HepG2 (cell line): ENCODE results near the gene ERVMER34-1. TPM values are rescaled to one million over a fixed set of nuclear protein-coding genes. Genes with fewer than 3 reads are reported as not detected.

Experiments used
- ARID5B ChIP-seq: IDR thresholded peaks from 2 replicates; pipeline ENCODE4 v1.4.0; 2020; ENCODE audit warnings: mild to moderate bottlenecking, missing genetic modification reagents
- HNRNPH1 ChIP-seq: fragments of 200-400 bp; formaldehyde crosslinking; optimal IDR thresholded peaks from 2 replicates; pipeline ENCODE3; 2017; ENCODE audit warnings: mild to moderate bottlenecking, low read depth, low read length
- RAD21 ChIP-seq: fragments of 450-650 bp; formaldehyde crosslinking; IDR thresholded peaks from 2 replicates; pipeline ENCODE4 v1.5.0; 2020; ENCODE audit warnings: mild to moderate bottlenecking
- SATB2 ChIP-seq: sonication (generic); formaldehyde crosslinking; IDR thresholded peaks from 2 replicates; pipeline ENCODE4 v1.5.0; 2020; ENCODE audit warnings: missing genetic modification reagents
- TBL1XR1 ChIP-seq: fragments of 150-350 bp; IDR thresholded peaks from 2 replicates; pipeline ENCODE4 v1.6.1; 2014; ENCODE audit warnings: borderline replicate concordance, low read length; ENCODE audit not compliant: partially characterized antibody
- XRCC5 ChIP-seq: fragments of 200-400 bp; formaldehyde crosslinking; optimal IDR thresholded peaks from 2 replicates; pipeline ENCODE3; 2017; ENCODE audit warnings: mild to moderate bottlenecking, low read length
- ZBTB40 ChIP-seq, 2 experiments: fragments of 450-650 bp in 1 of 2; sonication (generic) in 1 of 2; formaldehyde crosslinking in 1 of 2; IDR thresholded peaks; 2 replicates each; pipeline versions ENCODE4 v1.6.1 to v1.8.0; 2016 to 2022; ENCODE audit warnings: antibody characterized with exemption in 1 of 2, mild to moderate bottlenecking in 1 of 2, missing genetic modification reagents in 1 of 2
- ZNF20 ChIP-seq: sonication (generic); formaldehyde crosslinking; IDR thresholded peaks from 2 replicates; pipeline ENCODE4 v1.4.0; 2020; ENCODE audit warnings: mild to moderate bottlenecking, moderate library complexity, missing genetic modification reagents
- ZNF296 ChIP-seq: sonication (generic); formaldehyde crosslinking; conservative IDR thresholded peaks from 2 replicates; pipeline ENCODE4 v1.5.0; 2020; ENCODE audit warnings: mild to moderate bottlenecking, missing genetic modification reagents
- ZNF329 ChIP-seq: sonication (generic); formaldehyde crosslinking; IDR thresholded peaks from 2 replicates; pipeline ENCODE4 v1.9.0; 2021; ENCODE audit warnings: low read depth, mild to moderate bottlenecking, missing genetic modification reagents
- ZSCAN20 ChIP-seq: sonication (generic); formaldehyde crosslinking; IDR thresholded peaks from 2 replicates; pipeline ENCODE4 v1.4.0; 2020; ENCODE audit warnings: missing genetic modification reagents, mild to moderate bottlenecking, borderline replicate concordance
- polyA plus RNA-seq, 8 experiments: library from polyadenylated mRNA; depleted of rRNA in 3 of 8; stranded (reverse) in 7 of 8; unstranded in 1 of 8; fragments of >200 nt; fragmentation: Illumina TruSeq in 4 of 8; extraction: Trizol in 4 of 8; gene quantifications; 2 replicates each; pipeline versions ENCODE4 v1.2.1 to v1.2.3, GENCODE V29; 2011 to 2016; ENCODE audit warnings: low read depth in 4 of 8, missing spikeins in 1 of 8, mixed read lengths in 1 of 8; ENCODE audit not compliant: insufficient read depth in 1 of 8
- total RNA-seq, 5 experiments: library from RNA; depleted of rRNA; stranded (reverse); fragments of >200 nt; fragmentation: Illumina TruSeq; extraction: Trizol; gene quantifications; 2 replicates each; pipeline ENCODE4 v1.2.3, GENCODE V29; 2016; ENCODE audit warnings: low read depth in 1 of 5
- TF ChIP-seq, protein P1 (sequence below): sonication (generic); formaldehyde crosslinking; IDR thresholded peaks from 2 replicates; pipeline ENCODE4 v1.5.0; 2020; ENCODE audit warnings: missing genetic modification reagents
- TF ChIP-seq, protein P2 (sequence below): sonication (generic); formaldehyde crosslinking; IDR thresholded peaks from 2 replicates; pipeline ENCODE4 v1.8.0; 2022; ENCODE audit warnings: missing genetic modification reagents, mild to moderate bottlenecking, borderline replicate concordance

ERVMER34-1 gene
- total and polyA plus RNA-seq, 2 of the 13 experiments (the other 11 are each of a cell fraction or from before 2014, with no cell fraction given) = 0.04 to 0.35 TPM

- TF ChIP-seq, protein P1, sequence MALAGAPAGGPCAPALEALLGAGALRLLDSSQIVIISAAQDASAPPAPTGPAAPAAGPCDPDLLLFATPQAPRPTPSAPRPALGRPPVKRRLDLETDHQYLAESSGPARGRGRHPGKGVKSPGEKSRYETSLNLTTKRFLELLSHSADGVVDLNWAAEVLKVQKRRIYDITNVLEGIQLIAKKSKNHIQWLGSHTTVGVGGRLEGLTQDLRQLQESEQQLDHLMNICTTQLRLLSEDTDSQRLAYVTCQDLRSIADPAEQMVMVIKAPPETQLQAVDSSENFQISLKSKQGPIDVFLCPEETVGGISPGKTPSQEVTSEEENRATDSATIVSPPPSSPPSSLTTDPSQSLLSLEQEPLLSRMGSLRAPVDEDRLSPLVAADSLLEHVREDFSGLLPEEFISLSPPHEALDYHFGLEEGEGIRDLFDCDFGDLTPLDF (CRISPR knock-in tag) = no peak
- TF ChIP-seq TBL1XR1 = peak; percentile 30
- TF ChIP-seq ZNF329 = no peak
- peak; percentile 37 for TF ChIP-seq XRCC5
- no peak for TF ChIP-seq HNRNPH1
- no peak for TF ChIP-seq SATB2 (CRISPR knock-in tag)
- TF ChIP-seq RAD21 (CRISPR knock-in tag) = no peak
- no peak for TF ChIP-seq ZSCAN20 (CRISPR knock-in tag)
- TF ChIP-seq, protein P2, sequence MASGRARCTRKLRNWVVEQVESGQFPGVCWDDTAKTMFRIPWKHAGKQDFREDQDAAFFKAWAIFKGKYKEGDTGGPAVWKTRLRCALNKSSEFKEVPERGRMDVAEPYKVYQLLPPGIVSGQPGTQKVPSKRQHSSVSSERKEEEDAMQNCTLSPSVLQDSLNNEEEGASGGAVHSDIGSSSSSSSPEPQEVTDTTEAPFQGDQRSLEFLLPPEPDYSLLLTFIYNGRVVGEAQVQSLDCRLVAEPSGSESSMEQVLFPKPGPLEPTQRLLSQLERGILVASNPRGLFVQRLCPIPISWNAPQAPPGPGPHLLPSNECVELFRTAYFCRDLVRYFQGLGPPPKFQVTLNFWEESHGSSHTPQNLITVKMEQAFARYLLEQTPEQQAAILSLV (CRISPR knock-in tag) = 0 out of 2 replicates have a peak, but pooled peaks have one; percentile 42
- TF ChIP-seq ZNF20 (CRISPR knock-in tag) = no peak
- TF ChIP-seq ZNF296 (CRISPR knock-in tag) = no peak
- TF ChIP-seq ZBTB40 (IDR thresholded peaks at IDR 0.05) = no peak
- no peak for TF ChIP-seq ZBTB40 (CRISPR knock-in tag; IDR thresholded peaks at IDR 0.05)
- peak; percentile 49; the same call in 1 of the 2 replicates for TF ChIP-seq ARID5B (CRISPR knock-in tag)
These were observed 37.7 kb downstream of the ERVMER34-1 start (continued) for GRCh38 chr4:52713456-52713937.
